ENCODE results near the gene CD44. TPM values are rescaled to one million over a fixed set of nuclear protein-coding genes. Genes with fewer than 3 reads are reported as not detected.

Gene CD44
- total RNA-seq, 1 experiment from 2014 or later = 6.1 TPM

- Mint-ChIP-seq H3K9me3 (peaks cover 3 to 4% of the 10 kb centered on the region in 2 experiments; a peak in 3 of 5 replicates), H3K27me3 (ENCODE audit: low read depth) (peaks cover 6% of the 10 kb centered on the region), H3K4me1 (peaks cover 15 to 20% of the 10 kb centered on the region in 2 experiments), H3K4me3 (no peak overlapping the region), H3K36me3 (ENCODE audit: insufficient read depth in 1 of 3, low read depth in 3 of 3) (no peaks in the 10 kb centered on the region; a peak in 2 of 7 replicates), H3K27ac (no peak overlapping the region)
- Histone ChIP-seq H3K14ac (ENCODE audit: insufficient read depth, low read length) (no peak overlapping the region), H3K27ac (ENCODE audit: insufficient read length, low read depth, low read length) (no peak overlapping the region), H2AFZ (ENCODE audit: low read length) (no peak overlapping the region), H3K27me3 (ENCODE audit: insufficient read depth, low read length) (no peaks in the 10 kb centered on the region), H3K23ac (ENCODE audit: insufficient read length, low read depth, low read length) (no peak overlapping the region), H3K9ac (ENCODE audit: extremely low read depth, insufficient read length, low read length) (no peak overlapping the region), H2BK120ac (ENCODE audit: low read depth, low read length, poor library complexity, severe bottlenecking) (no peak overlapping the region), H4K8ac (replicated peaks; ENCODE audit: insufficient read length, low read depth, low read length) (no peak overlapping the region), H2BK15ac (ENCODE audit: low read depth, low read length) (no peak overlapping the region), H4K91ac (ENCODE audit: insufficient read length, low read depth, low read length) (no peak overlapping the region), H3K18ac (ENCODE audit: insufficient read length, low read depth, low read length) (no peak overlapping the region), H4K5ac (ENCODE audit: insufficient read length, low read depth, low read length) (no peak overlapping the region), H3K9me3 (ENCODE audit: control insufficient read depth, low read depth, low read length) (no peaks in the 10 kb centered on the region), H2BK5ac (ENCODE audit: insufficient read length, low read length) (no peak overlapping the region), H3K4ac (ENCODE audit: low read depth, low read length) (no peak overlapping the region), H3K79me1 (ENCODE audit: insufficient read depth, low read depth, low read length, poor library complexity, severe bottlenecking) (no peaks in the 10 kb centered on the region), H3K23me2 (ENCODE audit: insufficient read length, low read depth, low read length, poor library complexity, severe bottlenecking) (no peaks in the 10 kb centered on the region), H3K4me2 (ENCODE audit: insufficient read depth, insufficient read length, low read length) (no peak overlapping the region), H3K79me2 (ENCODE audit: insufficient read depth, low read length) (no peaks in the 10 kb centered on the region), H2BK20ac (ENCODE audit: low read depth, low read length, poor library complexity, severe bottlenecking) (no peak overlapping the region), H3T11ph (ENCODE audit: low read length) (no peak overlapping the region), H3K4me1 (ENCODE audit: insufficient read depth, low read length) (peaks cover 9% of the 10 kb centered on the region; the same call in 1 of the 2 replicates), H3K56ac (ENCODE audit: insufficient read length, low read depth, low read length) (no peak overlapping the region), H4K20me1 (ENCODE audit: control insufficient read depth, insufficient read depth, insufficient read length) (no peaks in the 10 kb centered on the region), H2AK5ac (ENCODE audit: insufficient read length, low read length) (no peak overlapping the region), H2BK12ac (ENCODE audit: insufficient read length, low read depth, low read length) (no peak overlapping the region)
- DNase-seq = no peak
- no peak for TF ChIP-seq CTCF (conservative IDR thresholded peaks at IDR 0.05)
- WGBS (ENCODE audit: extremely low coverage, insufficient read length, low lambda C conversion rate) = no CpG with 5 or more reads among the region's 4 CpGs
These were observed 69.8 kb downstream of the CD44 start for GRCh38 chr11:35208795-35209194.
